T follicular helper cell (primary cell): ENCODE results near the gene NUDT7.

Experiments
- DNase-seq: peaks from one replicate; pipeline ENCODE4 v3.0.0-alpha.2; 2020; ENCODE audit warnings: low read depth
- total RNA-seq, 2 experiments: gene quantifications; one replicate each; lab custom pipeline; 2026; lab: John Stamatoyannopoulos, UW

The NUDT7 gene
- 1.6 to 6.2 reads per million in 2 experiments for total RNA-seq

GRCh38 chr16:77722309-77723107 is at the start of gene NUDT7:
TSS of gene NUDT7 (plus strand) at chr16:77722514. CDS start at chr16:77722583, 69 bp downstream.
- peak; percentile 87 for DNase-seq

DNA sequence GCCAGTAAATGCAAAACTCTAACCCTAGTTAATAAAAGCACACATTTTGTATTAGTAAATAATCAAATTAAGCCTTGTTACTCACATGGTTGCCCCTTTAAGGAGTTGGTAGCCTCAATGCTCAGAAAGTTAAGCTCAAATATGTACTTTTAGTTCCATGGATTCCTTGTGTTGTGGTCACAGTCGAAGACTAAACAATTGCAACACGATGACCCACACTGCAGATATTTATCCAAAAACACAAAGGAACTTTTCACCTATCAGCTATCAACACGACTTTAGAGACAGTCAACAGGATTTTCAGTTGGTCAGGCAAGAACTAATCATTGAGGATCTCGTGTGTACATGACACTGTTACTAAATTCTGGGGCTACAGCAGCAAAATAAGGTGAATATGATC is 47.4 kb upstream of the NUDT7 start:
- no peak for DNase-seq

- DNase-seq, result peak; percentile 45
Measured at GRCh38 chr16:77675464-77676324, 46.6 kb upstream of the NUDT7 start.

DNA sequence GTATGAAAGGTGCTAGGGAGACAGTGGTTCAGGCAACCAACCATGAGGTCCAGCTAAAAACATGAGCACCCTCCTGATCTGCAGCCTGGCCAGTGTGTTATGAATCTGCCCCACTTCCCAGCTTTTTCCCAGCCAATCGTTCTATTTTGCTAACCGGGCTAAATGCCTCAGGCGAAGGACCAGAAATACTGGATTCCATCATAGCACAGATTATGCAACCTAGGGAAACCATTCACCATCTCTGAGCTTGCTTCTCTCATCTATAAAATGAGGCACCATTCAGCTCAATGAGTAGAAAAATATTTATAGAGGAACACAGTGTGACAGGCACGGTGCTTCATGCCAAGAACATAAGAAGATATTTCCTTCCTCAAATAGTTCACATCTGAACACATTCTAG is 45.2 kb upstream of the NUDT7 start:
- no peak for DNase-seq

DNA sequence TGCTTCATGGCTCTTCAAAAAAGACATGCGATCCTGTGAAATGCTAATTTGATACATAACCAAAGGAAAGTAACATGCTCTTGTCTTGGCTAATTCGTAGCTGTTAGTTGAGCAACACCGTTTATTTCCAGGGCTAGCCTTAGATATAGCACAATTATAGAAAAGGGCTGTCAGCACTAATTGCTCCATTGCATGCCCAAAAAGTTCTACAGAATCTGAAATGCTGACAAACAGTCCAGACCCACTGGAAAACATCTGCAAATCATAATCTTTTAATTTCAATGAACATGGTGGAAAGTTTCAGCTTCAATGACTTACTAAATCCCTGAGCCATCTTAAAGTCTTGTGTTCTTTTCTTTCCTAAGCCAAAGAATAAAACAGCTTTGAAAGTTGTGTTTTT is 42.9 kb upstream of the NUDT7 start:
- DNase-seq, result no peak

GRCh38 chr16:77679901-77680300 is 42.4 kb upstream of the NUDT7 start:
- no peak for DNase-seq

DNA sequence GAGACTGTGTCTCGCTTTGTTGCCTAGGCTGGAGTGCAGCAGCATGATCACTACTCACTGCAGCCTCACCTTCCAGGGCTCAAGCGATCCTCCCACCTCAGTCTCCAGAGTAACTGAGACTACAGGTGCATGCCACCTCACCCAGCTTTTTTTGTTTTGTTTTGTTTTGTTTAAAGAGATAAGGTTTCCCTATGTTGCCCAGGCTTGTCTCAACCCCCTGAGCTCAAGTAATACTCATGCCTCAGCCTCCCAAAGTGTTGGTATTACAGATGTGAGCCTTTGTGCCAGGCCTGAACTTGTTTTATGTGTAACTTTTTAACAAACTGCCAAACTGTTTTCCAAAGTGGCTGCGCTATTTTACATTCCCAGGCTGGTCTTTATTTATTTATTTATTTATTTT is 41.8 kb upstream of the NUDT7 start:
- DNase-seq, result no peak

GRCh38 chr16:77682586-77682985 is 39.7 kb upstream of the NUDT7 start:
- no peak for DNase-seq

DNA sequence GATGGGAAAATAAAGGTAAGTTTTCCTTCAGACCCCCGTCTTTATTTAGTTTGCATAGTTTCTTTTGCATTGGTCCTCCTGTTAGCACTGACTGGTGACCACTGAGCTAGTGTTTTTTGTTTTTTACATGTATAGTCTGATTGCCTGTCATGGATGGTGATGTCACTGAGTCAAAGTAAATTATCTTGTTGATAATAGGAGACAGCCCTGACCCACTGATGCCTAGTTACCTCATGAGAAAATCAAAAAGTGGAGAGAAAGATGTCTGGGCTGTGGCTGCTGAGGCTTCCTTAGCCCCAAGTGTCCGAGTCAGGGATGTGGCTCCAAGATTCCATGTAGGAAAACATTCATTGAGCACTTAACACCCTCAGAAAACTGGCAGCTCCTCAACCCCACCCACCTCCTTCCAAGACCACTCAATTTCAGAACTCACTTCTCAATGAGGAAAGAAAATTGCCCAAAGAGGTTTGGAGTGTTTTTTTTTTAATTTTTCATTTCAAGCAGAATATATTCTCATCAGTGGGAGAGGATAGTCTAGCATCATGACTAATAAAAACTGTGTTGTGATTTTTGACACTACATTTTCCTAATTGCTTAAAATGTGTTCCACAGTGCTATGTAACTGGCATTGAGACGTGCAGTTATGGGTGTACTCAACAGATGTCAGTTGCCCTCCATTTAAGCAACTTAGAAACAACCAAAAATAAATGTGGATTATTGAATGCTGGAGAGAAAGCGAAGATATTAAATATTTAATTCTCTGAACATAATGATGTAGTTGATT is 38.7 kb upstream of the NUDT7 start:
- no peak for DNase-seq

- no peak for DNase-seq
Measured at GRCh38 chr16:77684181-77684526, 38.2 kb upstream of the NUDT7 start.

- no peak for DNase-seq
Measured at GRCh38 chr16:77686385-77686784, 35.9 kb upstream of the NUDT7 start.

DNA sequence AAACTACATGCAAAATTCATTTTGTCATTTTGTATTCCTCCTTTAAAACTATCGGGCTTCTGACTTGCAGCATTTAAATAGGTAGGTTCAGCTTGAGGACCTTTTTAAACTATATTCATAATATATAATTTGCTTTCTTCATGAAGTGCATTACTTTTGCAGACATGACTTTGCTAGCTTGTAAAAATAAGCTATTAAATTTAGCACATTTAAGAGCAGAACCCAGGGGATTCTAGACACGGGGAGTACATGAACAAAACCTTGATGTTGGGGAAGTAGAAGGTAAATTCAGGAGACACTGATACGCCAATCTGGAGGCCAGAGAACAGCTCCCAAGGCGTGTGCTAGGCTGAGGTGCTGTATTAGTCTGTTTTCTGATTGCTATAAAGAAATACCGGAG is 32.3 kb upstream of the NUDT7 start:
- DNase-seq, result no peak

DNA sequence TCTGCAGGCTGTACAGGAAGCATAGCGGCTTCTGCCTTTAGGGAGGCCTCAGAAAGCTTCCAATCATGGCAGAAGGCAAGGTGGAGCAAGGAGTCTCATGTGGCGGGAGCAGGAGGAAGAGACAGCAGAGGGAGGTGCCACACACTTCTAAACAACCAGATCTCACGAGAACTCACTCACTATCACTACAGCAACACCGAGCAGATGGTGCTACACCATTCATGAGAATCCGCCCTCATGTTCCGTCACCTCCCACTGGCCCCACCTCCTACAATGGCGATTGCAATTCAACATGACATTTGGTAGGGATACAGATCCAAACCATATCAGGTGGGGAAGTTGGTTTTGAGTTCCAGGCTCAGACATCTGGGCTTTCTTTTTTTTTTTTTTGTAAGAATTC is 31.9 kb upstream of the NUDT7 start:
- no peak for DNase-seq

- DNase-seq, result no peak
Measured at GRCh38 chr16:77692612-77693011, 29.7 kb upstream of the NUDT7 start.

GRCh38 chr16:77696149-77696548 is 26.2 kb upstream of the NUDT7 start:
- no peak for DNase-seq

DNA sequence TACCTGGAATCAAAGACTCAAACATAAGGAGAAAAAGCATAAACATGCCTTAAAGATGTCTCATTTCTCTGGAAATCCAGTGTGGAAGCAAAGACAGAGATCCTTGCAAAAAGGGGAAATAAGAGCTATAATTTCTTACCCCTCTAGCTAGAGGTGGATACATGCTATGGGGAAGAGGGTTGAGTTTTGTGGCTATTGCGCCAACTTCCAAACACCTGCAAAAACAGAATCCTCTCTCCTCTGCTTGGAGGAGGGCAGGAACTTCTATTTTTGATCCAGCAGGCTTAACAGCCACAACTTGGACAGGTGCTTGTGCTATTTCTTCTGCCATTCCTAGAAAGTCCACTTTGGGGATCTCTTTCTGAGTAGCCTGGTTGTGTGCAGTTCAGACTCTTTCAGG is 21.5 kb upstream of the NUDT7 start:
- no peak for DNase-seq

- no peak for DNase-seq
Measured at GRCh38 chr16:77705351-77705750, 17.0 kb upstream of the NUDT7 start.

DNA sequence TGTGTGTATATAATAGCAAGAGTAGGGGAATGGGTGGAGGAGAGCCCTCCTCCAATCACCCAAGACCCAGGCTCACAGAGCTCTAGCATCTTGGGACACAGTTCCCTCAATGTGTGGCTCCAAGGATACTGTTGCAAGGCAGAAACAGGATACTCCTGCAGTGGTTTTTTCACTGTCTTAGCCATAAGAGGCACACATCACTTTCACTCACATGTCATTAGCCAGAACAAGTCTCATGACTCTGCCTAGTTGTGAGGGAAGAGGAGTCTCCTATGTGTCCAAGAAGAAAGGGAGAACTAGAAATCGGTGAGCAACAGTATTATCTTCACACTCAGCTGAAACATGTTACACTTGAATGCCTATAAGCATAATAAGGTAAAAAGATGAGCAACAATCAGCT is 11.1 kb upstream of the NUDT7 start:
- DNase-seq, result no peak

DNA sequence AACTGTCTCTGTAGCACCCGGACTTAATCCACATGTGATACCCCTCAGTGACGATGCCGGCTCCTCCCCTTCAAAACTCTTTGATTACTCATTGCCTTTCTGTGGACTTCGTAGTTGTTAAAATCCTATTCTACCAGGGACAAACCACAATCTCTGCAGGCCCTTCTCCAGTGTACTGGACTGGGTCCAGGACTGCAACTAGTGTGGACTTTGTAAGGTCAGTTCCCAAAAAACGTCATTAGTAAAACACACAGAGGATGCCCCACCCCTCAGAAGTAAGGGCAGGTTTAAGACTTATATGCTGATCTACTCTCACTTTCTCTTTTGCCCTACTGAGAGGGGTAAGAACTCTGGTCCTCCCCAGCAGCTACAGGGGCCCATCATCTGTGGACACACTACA is 10.5 kb upstream of the NUDT7 start:
- no peak for DNase-seq

GRCh38 chr16:77715145-77715544 is 7.2 kb upstream of the NUDT7 start:
- DNase-seq, result no peak

GRCh38 chr16:77721752-77722308 is 484 bp upstream of the NUDT7 start:
- DNase-seq, result no peak

DNA sequence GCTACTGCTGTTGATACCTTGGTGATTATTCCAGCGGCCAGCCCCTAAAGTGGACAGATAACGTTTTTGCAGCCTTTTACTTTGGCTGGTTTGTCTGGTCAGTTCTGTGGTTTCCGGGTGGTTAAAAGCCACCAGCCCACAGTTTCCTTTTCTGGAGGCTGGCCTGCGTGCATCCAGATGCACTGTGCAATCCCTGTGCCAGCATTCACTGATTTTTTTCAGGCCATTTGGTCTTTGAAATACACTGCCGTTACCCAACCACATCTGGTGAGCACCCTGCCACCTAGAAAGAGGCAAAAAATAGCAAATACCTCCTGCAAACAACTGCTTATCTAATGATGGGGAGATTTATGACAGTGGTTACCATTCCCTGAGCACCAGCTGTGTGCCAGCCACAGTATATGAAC is 797 bp downstream of the NUDT7 start:
- DNase-seq, result no peak
